Fibroblast of peridontal ligament (primary cell): ENCODE results near the gene CEP70.
"Not testable (repeated sequence)": the region's sequence is repeated elsewhere in the genome, so short reads cannot be mapped to it uniquely, and the experiment has no call there.

Source experiments
- DNase-seq: peaks from one replicate; pipeline ENCODE4 v3.0.0-alpha.2; 2010; ENCODE audit errors: extremely low read depth

The CEP70 gene

DNA sequence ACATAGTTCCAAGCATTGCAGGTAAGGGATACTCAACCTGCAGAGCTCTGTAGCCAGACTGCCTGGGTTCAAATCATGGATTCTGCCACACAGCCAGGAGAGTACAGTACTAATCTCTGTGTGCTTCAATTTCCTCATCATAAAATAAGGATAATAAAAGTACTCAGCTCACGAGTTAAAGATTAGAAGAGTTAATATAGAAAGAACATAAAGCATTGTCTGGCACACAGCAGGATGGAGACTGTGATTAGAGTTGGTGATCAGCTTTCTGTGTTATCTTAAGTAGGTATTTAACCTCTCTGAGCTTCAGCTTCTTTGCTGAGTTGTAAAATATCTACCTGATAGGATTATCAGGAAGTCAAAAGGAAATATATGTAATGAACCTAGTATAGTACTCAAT is 2.7 kb downstream of the CEP70 start:
- DNase-seq: no peak

GRCh38 chr3:138588445-138588844 is 5.6 kb downstream of the CEP70 start:
- DNase-seq: no peak

DNA sequence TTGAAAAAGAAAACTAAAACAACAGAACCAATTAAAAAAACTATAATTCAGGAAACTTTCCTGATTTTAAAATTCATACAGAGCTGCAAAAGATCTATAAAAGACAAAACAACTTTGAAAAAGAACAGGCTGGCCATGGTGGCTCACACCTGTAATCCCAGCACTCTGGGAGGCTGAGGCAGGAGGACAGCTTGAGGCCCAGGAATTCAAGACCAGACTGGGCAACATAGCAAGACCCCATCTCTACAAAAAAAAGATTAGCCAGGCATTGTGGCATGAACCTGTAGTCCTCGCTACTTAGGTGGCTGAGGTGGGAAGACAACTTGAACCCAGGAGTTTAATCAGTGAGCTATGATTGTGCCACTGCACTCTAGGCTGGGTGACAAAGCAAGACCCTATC is 6.7 kb downstream of the CEP70 start:
- DNase-seq: no peak

DNA sequence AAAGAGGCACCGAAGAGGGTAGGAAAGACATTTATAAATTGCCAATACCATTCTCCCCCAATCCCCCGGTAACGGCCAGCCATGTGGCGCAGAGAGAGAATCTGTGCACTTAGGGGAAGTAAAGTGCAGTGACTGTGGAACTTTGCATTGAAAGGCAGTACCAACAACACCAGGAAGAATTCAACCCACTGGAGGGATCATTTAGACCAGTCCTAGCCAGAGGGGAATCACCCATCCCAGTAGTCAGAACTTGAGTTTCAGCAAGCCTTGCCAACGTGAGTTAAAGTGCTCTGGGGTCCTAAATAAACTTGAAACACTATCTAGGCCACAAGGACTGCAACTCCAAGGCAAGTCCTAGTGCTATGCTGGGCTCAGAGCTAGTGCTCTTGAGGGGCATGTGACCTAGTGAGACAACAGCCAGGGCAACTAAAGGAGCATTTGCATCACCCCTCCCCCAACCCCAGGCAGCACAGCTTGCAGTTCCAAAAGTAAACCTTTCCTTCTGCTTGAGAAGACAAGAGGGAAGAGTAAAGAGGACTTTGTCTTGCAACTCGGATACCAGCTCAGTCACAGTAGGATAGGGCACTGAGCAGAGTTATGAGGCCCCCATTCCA is 15.0 kb downstream of the CEP70 start:
- no peak for DNase-seq

DNA sequence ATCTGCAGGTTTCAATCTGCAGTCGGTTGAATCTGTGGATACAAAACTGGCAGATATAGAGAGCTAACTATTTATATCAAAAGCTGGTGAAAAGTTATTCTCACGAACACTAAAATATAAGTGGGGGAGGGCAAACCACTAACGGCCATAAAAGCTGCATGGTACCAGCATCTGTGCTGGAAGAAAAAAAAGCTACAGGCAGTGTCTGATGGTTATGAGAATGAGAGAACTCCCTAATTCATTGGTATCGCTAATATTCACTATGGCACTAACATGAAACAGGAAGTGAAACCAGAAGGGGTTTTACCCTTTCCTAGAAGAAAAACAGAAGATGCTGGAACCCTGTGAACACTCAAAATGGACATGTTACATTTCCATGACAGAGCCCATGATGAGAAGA is 15.9 kb downstream of the CEP70 start:
- DNase-seq: no peak

GRCh38 chr3:138573138-138573537 is 20.9 kb downstream of the CEP70 start:
- no peak for DNase-seq

GRCh38 chr3:138569624-138570023 is 24.4 kb downstream of the CEP70 start:
- not testable (repeated sequence) for DNase-seq

GRCh38 chr3:138569090-138569489 is 25.0 kb downstream of the CEP70 start:
- DNase-seq: no peak

- DNase-seq: no peak
Measured at GRCh38 chr3:138567403-138567802, 26.7 kb downstream of the CEP70 start.

DNA sequence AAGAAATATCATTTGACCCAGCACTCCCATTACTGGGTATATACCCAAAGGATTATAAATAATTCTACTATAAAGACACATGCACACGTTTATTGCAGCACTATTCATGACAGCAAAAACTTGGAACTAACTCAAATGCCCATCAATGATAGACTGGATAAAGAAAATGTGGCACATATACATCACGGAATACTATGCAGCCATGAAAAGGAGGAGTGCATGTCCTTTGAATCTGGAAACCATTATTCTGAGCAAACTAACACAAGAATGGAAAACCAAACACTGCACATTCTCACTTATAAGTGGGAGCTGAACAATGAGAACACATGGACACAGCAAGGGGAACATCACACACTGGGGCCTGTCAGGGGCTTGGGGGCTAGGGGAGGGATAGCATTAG is 27.8 kb downstream of the CEP70 start:
- not testable (repeated sequence) for DNase-seq

DNA sequence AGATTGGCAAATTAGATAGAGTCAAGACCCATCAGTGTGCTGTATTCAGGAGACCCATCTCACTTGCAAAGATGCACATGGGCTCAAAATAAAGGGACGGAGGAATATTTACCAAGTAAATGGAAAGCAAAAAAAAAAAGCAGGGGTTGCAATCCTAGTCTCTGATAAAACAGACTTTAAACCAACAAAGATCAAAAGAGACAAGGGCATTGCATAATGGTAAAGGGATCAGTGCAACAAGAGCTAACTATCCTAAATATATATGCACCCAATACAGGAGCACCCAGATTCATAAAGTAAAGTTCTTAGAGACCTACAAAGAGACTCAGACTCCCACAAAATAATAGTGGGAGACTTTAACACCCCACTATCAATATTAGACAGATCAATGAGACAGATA is 31.2 kb downstream of the CEP70 start:
- DNase-seq: not testable (repeated sequence)

GRCh38 chr3:138560501-138560900 is 33.6 kb downstream of the CEP70 start:
- DNase-seq: no peak

DNA sequence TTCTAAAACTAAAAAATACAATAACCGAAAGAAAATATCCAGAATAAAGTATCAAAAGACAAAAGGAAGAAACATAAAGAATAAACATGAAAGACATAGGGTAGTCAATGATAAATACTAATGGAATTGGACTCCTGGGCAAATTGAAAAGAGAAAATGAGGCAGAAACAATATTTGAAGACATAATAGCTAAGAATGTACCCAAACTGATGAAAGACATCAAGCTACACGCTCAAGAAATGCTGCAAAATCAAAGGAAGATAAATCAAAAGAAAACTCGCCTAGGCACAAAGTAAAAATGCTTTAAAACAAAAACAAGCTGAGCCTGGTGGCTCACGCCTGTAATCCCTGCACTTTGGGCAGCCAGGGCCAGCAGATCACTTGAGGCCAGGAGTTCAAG is 34.9 kb downstream of the CEP70 start:
- no peak for DNase-seq

DNA sequence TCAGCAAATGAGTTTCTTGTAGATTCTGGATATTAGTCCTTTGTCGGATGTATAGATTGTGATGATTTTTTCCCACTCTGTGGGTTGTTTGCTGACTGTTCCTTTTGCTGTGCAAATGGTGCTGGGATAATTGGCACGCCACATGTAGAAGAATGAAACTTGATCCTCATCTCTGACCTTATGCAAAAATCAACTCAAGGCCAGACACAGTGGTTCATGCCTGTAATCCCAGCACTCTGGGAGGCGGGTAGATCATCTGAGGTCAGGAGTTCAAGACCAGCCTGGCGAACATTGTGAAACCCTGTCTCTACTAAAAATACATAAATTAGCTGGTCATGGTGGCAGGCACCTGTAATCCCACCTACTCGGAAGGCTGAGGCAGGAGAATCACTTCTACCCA is 39.3 kb downstream of the CEP70 start:
- DNase-seq: peak; percentile 3

GRCh38 chr3:138550958-138551357 is 43.1 kb downstream of the CEP70 start:
- DNase-seq: not testable (repeated sequence)

GRCh38 chr3:138549179-138549977 is 44.7 kb downstream of the CEP70 start:
- no peak for DNase-seq

DNA sequence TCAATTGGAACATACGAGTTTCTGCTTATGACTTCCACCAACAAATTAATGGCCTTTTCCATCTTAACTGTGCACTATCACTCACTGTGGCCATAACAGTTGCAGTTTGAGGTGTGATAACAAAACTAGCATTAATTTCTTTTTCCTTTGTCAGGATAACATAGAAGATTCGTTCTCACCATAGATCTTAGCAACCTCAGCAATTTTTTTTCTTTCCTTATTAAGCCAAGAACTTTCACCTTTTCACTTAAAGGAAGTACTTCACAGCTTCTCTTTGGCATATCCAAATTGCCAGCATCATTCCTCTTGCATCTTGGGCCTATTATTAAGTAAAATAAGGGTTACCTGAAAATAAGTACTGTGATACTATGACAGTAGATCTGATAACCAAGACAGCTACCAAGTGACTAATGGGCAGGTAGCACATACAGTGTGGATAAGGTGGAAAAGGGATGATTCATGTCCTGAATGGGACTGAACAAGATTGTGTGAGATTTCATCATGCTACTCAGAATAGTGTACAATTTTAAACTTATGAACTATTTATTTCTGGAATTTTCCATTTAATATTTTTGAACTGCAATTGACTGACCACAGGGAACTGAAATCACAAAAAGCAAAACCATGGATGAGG is 46.6 kb downstream of the CEP70 start:
- DNase-seq: no peak

DNA sequence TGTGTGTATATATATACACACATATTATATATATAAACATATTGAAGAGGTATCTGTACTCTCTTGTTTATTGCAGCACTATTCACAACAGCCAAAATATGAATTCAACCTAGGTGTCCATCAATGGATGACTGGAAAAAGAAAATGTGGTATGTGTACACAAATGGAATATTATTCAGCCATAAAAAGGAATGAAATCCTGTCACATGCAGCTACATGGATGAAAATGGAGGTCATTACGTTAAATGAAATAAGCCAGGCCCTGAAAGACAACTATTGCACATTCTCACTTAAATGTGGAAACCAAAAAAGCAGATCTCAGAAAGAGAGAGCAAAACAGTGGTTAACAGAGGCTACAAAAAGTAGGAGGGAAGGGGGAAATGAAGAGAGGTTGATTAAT is 49.5 kb downstream of the CEP70 start:
- no peak for DNase-seq

GRCh38 chr3:138542977-138543376 is 51.1 kb downstream of the CEP70 start:
- DNase-seq: no peak

DNA sequence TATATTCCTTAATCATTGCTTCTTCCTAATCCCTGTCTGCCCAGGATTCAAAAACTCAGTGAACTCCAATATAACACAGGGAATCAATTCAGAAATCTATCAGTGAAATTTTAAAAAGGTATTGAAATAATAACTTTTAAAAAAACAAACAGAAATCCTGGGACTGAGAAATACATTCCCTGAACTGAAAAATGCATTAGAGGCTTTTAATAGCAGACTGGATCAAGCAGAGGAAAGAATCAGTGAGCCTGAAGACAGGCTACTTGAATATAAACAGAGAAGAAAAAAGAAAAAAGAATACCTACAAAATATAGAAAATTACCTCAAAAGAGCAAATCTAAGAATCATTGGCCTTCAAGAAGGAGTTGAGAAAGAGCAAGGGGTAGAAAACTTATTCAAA is 54.7 kb downstream of the CEP70 start:
- DNase-seq: no peak

GRCh38 chr3:138521445-138521844 is 72.6 kb downstream of the CEP70 start:
- DNase-seq: not testable (repeated sequence)

- no peak for DNase-seq
Measured at GRCh38 chr3:138513090-138513843, 80.8 kb downstream of the CEP70 start.
